HG02623 (cell line): Measurements from ENCODE around the gene SEMA6C.
A peak's percentile ranks its signal among the peaks of the same experiment; 100 is the strongest.
"Not testable (repeated sequence)": the region's sequence is repeated elsewhere in the genome, so short reads cannot be mapped to it uniquely, and the experiment has no call there.

Source experiments
- ATAC-seq: cut with Tn5 transposase; IDR thresholded peaks from one replicate; pipeline ENCODE4 v1.9.1; 2021; ENCODE audit warnings: moderate library complexity; ENCODE audit not compliant: unreplicated experiment

The SEMA6C gene

GRCh38 chr1:151130987-151131586, 15.3 kb downstream of the SEMA6C start:
- ATAC-seq = peak; percentile 72

GRCh38 chr1:151128800-151129199, 17.6 kb downstream of the SEMA6C start:
- no peak for ATAC-seq

DNA sequence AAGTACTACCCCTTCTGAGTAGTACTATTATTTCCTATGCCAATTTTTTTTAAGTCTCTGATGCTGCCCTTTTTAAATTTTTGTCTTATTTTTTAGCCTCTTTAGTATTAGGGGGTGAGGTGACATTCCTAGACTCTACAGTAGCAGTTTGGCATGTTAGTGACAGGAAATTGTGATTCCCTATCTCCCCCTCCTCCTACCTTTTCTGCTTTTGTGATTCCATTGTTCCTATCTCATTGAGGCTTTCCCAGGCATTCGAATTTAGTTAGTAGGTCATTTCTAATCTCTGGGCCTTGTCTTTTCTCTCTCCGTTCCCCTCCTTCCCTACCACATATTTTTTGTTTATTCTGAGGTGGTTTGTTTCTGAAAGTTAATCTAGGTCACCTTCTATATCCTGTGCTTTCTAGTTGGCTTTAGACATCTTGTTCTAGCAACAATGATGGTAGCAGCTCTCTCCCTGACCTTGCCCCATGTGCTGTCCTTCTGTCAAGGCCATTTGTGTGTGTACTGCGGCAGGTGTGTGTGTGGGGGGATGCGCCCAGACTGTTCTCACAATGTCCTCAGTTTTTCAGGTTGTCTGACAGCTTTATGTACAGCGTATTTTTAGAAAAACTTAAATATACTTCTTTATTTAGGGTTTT, 21.5 kb downstream of the SEMA6C start:
- no peak for ATAC-seq

DNA sequence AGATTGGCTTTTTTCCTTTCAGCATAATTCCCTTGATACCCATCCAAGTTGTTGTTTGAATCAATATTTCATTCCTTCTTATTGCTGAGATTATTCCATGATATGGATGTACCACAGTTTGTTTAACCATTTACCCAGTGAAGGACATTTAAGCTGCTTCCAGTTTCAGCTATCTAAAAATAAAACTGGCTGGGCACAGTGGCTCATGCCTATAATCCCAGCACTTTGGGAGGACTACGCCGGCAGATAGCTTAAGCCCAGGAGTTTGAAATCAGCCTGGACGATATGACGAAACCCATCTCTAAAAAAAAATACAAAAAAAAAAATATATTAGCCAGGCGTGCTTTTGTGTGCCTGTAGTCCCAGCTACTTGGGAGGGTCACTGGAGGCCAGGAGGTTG, 32.6 kb downstream of the SEMA6C start:
- ATAC-seq = no peak

- no peak for ATAC-seq
Measured at GRCh38 chr1:151108331-151108730, 38.1 kb downstream of the SEMA6C start.

- no peak for ATAC-seq
Measured at GRCh38 chr1:151106894-151107293, 39.5 kb downstream of the SEMA6C start.

DNA sequence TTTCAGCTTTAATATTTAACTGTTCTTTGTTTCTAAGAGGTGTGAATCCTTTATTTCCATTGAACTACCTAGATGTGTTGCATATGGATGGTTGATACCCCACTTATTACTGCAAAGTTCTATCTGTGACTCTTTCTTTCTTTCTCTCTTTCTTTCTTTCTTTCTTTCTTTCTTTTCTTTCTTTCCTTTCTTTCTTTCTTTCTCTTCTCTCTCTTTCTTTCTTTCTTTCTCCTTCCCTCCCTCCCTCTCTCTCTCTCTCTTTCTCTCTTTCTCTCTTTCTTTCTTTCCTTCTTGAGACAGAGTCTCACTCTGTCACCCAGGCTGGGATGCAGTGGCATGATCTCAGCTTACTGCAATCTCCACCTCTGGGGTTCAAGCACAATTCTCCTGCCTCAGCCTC, 41.8 kb downstream of the SEMA6C start:
- ATAC-seq = no peak

- ATAC-seq = no peak
Measured at GRCh38 chr1:151098126-151098525, 48.3 kb downstream of the SEMA6C start.

DNA sequence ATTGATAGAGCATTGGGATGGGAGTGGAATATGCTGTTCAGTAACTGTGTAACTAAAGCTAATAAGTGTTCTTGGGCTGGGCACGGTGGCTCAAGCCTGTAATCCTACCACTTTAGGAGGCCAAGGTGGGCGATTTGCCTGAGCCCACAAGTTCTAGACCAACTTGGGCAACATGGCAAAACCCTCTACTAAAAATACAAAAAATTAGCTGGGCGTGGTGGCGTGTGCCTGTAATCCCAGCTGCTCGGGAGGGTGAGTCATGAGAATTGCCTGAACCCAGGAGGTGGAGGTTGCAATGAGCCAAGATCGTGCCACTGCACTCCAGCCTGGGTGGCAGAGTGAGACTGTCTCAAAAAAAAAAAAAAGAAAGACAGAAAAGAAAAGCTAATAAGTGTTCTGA, 49.0 kb downstream of the SEMA6C start:
- not testable (repeated sequence) for ATAC-seq

DNA sequence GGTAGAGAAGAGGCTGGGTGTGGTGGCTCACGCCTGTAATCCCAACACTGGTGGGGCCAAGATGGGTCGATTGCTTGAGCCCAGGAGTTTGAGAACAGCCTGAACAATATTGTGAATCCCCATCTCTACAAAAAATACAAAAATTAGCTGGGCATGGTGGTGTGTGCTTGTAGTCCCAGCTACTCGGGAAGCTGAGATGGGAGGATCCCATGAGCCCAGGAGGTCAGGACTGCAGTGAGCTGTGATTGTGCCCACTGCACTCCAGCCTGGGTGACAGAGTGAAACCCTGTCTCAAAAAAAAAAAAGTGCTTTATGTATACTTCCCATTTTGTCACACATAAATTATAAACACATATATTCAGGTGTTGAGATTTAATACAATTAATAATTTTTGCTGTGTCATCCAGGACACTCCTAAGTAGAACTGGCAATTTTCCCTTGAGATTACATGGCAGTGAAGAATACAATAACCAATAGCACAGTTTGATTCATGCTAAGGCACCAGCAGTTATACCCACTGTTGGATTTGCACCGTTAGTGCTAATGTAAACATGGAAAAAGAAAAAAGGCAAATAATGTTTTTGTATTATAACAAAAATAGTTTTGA, 60.4 kb downstream of the SEMA6C start:
- ATAC-seq = no peak
